K562 (cell line): Measurements from ENCODE around the gene TUBGCP6. TPM values are rescaled to one million over a fixed set of nuclear protein-coding genes. Genes with fewer than 3 reads are reported as not detected.

Source experiments
- ARID4B ChIP-seq: sonication (generic); formaldehyde crosslinking; IDR thresholded peaks from 2 replicates; pipeline ENCODE4 v1.8.0; 2022; ENCODE audit warnings: mild to moderate bottlenecking, missing genetic modification reagents
- ATF3 ChIP-seq, 2 experiments: fragments of 450-650 bp in 1 of 2; sonication (generic) in 1 of 2; formaldehyde crosslinking in 1 of 2; IDR thresholded peaks in 1 of 2; conservative IDR thresholded peaks in 1 of 2; 2 replicates each; pipeline versions ENCODE4 v1.6.1 to v1.8.1; 2016 to 2023; ENCODE audit warnings: mild to moderate bottlenecking in 2 of 2, moderate library complexity in 2 of 2, inconsistent platforms in 1 of 2, missing genetic modification reagents in 1 of 2
- ATF7 ChIP-seq: fragments of 450-650 bp; IDR thresholded peaks from 2 replicates; pipeline ENCODE4 v1.7.1; 2014; ENCODE audit warnings: mild to moderate bottlenecking, moderate library complexity
- CHD1 ChIP-seq: fragments of 200-600 bp; sonication (generic); IDR thresholded peaks from one replicate; pipeline ENCODE4 v1.6.1; 2012; ENCODE audit warnings: mild to moderate bottlenecking, moderate library complexity, low read length, inconsistent platforms
- CREB1 ChIP-seq, 2 experiments: sonication (generic) in 1 of 2; formaldehyde crosslinking in 1 of 2; IDR thresholded peaks; 2 replicates each; pipeline versions ENCODE4 v1.6.1 to v1.8.0; 2012 to 2022; ENCODE audit warnings: inconsistent platforms in 1 of 2, mild to moderate bottlenecking in 1 of 2, missing genetic modification reagents in 1 of 2, moderate library complexity in 1 of 2
- CTBP1 ChIP-seq: fragments of 450-650 bp; IDR thresholded peaks from 2 replicates; pipeline ENCODE4 v1.6.1; 2016; ENCODE audit warnings: borderline replicate concordance
- MEIS2 ChIP-seq: fragments of 450-650 bp; IDR thresholded peaks from 2 replicates; pipeline ENCODE4 v1.6.1; 2014; ENCODE audit warnings: mild to moderate bottlenecking; ENCODE audit not compliant: partially characterized antibody
- RCOR1 ChIP-seq, 2 experiments: IDR thresholded peaks; 2 replicates each; pipeline ENCODE4 v1.6.1; 2012; ENCODE audit warnings: low read depth in 2 of 2, low read length in 2 of 2, borderline replicate concordance in 1 of 2, improper control_type of control experiment in 1 of 2
- SOX6 ChIP-seq: fragments of 450-650 bp; IDR thresholded peaks from 2 replicates; pipeline ENCODE4 v1.6.1; 2014; ENCODE audit warnings: mild to moderate bottlenecking
- TAF15 ChIP-seq: fragments of 200-400 bp; formaldehyde crosslinking; IDR thresholded peaks from 2 replicates; pipeline ENCODE4 v1.6.1; 2017; ENCODE audit warnings: mild to moderate bottlenecking, low read depth, low read length, moderate library complexity
- ZNF253 ChIP-seq: fragments of 250-450 bp; sonication (Bioruptor Pico); conservative IDR thresholded peaks from 2 replicates; pipeline ENCODE4 v1.6.1; 2021; ENCODE audit warnings: mild to moderate bottlenecking
- ZNF3 ChIP-seq: fragments of 250-450 bp; sonication (Bioruptor Pico); IDR thresholded peaks from 2 replicates; pipeline ENCODE4 v1.5.0; 2021; ENCODE audit warnings: mild to moderate bottlenecking, moderate library complexity
- polyA plus RNA-seq, 8 experiments: library from polyadenylated mRNA; depleted of rRNA in 4 of 8; stranded (reverse) in 5 of 8; unstranded in 3 of 8; fragments of >200 nt; fragmentation: Nextera tagmentation in 2 of 8; fragmentation: Illumina TruSeq in 1 of 8; extraction: Ambion mirVana in 2 of 8; extraction: Trizol in 1 of 8; gene quantifications; 2 replicates each; pipeline versions ENCODE4 v1.2.1 to v1.2.3, GENCODE V29; 2011 to 2014; ENCODE audit warnings: inconsistent platforms in 1 of 8, missing spikeins in 1 of 8
- total RNA-seq, 7 experiments: library from RNA; depleted of rRNA in 6 of 7; stranded (reverse); fragments of >200 nt in 6 of 7; fragmentation: Illumina TruSeq in 2 of 7; extraction: Trizol in 2 of 7; gene quantifications; 2 replicates each; pipeline versions ENCODE4 v1.2.1 to v1.2.3, GENCODE V29; 2011 to 2021; ENCODE audit warnings: low replicate concordance in 1 of 7

TUBGCP6 gene
- total and polyA plus RNA-seq, 9 of the 15 experiments (the other 6 are each of a cell fraction or from before 2014, with no cell fraction given): 0.76 to 33.0 (median 10.1) TPM

GRCh38 chr22:50247748-50248147 is 2.9 kb upstream of the TUBGCP6 start (continued):
- TF ChIP-seq RCOR1 (IDR thresholded peaks at IDR 0.05; ENCODE audit: borderline replicate concordance in 1 of 2, low read depth in 2 of 2, low read length in 2 of 2): peak in 1 of 2 experiments; percentile 26; a peak in 1 of 4 replicates
- 0 out of 2 replicates have a peak, but pooled peaks have one; percentile 18 for TF ChIP-seq CTBP1
- no peak for TF ChIP-seq CHD1
- TF ChIP-seq ATF3 (IDR thresholded peaks at IDR 0.05): peak; percentile 89
- no peak for TF ChIP-seq ATF3 (CRISPR knock-in tag; conservative IDR thresholded peaks at IDR 0.05)
- TF ChIP-seq ZNF253 (CRISPR knock-in tag): no peak
- TF ChIP-seq ZNF3 (CRISPR knock-in tag): no peak
- TF ChIP-seq TAF15: no peak
- peak; percentile 53; the same call in 1 of the 2 replicates for TF ChIP-seq CREB1 (IDR thresholded peaks at IDR 0.05)
- TF ChIP-seq CREB1 (CRISPR knock-in tag; IDR thresholded peaks at IDR 0.05): peak; percentile 70
- no peak for TF ChIP-seq MEIS2
- TF ChIP-seq ARID4B (CRISPR knock-in tag): peak; percentile 42; the same call in 1 of the 2 replicates
- TF ChIP-seq SOX6: no peak
- peak; percentile 95 for TF ChIP-seq ATF7
